MM.1S (cell line): ENCODE measurements around the gene MYBPC2.

Experiments
- EZH2phosphoT487 ChIP-seq: fragments of 300-600 bp; sonication (generic); IDR thresholded peaks from 2 replicates; pipeline ENCODE4 v1.6.1; 2018; ENCODE audit warnings: antibody characterized with exemption, low read length
- TF ChIP-seq, protein P1 (sequence below): fragments of 300-600 bp; sonication (generic); IDR thresholded peaks from 2 replicates; pipeline ENCODE4 v1.5.1; 2016; ENCODE audit warnings: antibody characterized with exemption, low read length, mixed read lengths

- TF ChIP-seq, protein P1, sequence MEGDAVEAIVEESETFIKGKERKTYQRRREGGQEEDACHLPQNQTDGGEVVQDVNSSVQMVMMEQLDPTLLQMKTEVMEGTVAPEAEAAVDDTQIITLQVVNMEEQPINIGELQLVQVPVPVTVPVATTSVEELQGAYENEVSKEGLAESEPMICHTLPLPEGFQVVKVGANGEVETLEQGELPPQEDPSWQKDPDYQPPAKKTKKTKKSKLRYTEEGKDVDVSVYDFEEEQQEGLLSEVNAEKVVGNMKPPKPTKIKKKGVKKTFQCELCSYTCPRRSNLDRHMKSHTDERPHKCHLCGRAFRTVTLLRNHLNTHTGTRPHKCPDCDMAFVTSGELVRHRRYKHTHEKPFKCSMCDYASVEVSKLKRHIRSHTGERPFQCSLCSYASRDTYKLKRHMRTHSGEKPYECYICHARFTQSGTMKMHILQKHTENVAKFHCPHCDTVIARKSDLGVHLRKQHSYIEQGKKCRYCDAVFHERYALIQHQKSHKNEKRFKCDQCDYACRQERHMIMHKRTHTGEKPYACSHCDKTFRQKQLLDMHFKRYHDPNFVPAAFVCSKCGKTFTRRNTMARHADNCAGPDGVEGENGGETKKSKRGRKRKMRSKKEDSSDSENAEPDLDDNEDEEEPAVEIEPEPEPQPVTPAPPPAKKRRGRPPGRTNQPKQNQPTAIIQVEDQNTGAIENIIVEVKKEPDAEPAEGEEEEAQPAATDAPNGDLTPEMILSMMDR: no peak
- no peak for TF ChIP-seq EZH2phosphoT487
Measured at GRCh38 chr19:50476907-50477238, 44.2 kb downstream of the MYBPC2 start.
